Measurements from ENCODE around the gene SND1.
"Not testable (repeated sequence)": the region's sequence is repeated elsewhere in the genome, so short reads cannot be mapped to it uniquely, and the experiment has no call there.

The SND1 gene

DNA sequence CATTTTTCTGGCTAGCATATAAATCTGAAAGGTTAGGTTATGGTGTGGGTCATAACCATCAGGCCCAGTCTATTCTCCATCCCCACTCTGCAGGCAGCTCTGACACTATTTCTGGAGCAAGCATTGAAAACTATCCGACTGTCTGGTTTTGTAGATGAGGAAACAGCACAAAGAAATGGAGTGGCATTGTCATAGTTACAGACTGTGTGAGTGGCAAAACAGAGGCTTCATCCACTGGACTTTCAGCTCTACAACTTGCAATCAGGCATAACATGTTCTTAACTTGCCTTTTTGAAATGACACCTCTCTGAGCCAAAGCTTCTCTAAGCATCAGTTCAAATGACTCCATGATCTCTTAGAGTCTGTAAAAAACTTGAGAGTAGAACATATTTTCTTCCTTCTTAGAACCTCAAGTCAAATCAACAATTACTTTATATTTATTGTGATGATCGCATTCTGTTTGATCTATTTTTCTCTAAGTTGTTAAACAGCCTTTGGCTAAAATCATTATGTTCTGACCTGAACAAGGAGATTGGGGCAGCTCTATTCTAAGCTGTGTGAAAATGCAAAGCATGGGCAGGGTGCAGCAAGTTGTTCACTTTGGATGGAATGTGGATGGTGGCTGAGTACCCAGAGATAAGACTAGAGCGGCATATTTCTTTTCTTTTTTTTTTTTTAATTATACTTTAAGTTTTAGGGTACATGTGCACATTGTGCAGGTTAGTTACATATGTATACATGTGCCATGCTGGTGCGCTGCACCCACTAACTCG lies 310.8 kb downstream of the SND1 start:
- no peak for DNase-seq (ENCODE audit: low spot score)

DNA sequence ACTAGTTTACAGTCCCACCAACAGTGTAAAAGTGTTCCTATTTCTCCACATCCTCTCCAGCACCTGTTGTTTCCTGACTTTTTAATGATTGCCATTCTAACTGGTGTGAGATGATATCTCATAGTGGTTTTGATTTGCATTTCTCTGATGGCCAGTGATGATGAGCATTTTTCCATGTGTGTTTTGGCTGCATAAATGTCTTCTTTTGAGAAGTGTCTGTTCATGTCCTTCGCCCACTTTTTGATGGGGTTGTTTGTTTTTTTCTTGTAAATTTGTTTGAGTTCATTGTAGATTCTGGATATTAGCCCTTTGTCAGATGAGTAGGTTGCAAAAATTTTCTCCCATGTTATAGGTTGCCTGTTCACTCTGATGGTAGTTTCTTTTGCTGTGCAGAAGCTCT lies 311.9 kb downstream of the SND1 start:
- not testable (repeated sequence) for DNase-seq (ENCODE audit: low spot score)

DNA sequence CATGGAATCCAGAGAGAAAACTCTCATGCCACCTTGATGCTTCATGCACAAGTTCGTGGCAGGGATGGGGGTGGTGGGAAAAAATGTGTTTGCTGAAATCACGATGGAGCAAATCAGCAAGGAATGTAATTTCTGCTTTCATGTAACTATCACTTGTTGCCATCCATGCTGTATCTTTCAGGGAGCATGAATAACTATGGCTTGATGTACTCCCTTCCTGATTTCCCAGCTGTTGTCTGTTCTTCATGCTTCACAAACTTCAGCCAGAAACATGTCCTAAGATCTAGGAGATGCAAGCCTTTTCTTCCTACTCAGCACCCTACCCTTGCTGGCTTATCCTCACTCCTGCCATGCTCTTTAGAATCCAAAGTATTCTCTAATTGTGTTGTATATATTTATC lies 315.3 kb downstream of the SND1 start:
- DNase-seq (ENCODE audit: low spot score) = no peak

DNA sequence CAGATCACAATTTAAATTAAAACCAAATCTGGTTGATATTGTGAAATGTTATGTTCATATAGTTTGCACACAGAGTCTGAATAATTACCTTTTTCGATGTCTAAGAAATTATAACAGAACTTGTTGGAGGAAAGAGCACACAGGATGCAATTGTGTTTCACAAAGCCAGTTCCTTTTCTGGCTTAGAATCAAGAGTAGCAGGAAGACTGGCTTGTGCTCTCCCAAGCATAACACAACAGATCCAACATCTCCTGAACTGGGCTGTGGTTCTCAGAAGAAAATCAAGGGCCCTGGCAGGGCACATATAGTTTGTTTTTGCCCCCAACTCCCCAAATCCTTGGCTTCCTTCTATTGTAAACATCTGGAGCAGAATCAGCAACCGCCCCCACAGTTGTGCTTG lies 316.6 kb downstream of the SND1 start:
- no peak for DNase-seq (ENCODE audit: low spot score)

DNA sequence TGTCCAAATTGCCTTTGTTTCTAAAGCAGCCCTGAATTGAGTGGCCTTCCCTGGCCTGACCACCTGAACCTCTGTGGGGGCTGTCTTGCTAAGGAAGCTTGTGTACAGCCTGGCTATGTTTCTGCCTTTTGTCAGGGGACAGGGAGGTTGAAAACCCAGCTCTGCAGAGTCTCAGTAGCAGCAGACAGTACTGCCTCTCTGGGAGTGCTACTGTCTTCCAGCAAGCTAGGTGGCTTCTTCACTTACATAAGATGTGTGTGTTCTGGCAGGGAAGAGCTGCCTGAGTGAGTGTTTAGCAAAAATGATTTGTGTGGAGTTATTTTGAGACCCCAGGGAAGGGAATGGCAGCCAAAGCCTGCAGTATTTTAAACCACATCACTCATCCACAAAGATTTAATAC lies 321.8 kb downstream of the SND1 start:
- no peak for DNase-seq (ENCODE audit: low spot score)

DNA sequence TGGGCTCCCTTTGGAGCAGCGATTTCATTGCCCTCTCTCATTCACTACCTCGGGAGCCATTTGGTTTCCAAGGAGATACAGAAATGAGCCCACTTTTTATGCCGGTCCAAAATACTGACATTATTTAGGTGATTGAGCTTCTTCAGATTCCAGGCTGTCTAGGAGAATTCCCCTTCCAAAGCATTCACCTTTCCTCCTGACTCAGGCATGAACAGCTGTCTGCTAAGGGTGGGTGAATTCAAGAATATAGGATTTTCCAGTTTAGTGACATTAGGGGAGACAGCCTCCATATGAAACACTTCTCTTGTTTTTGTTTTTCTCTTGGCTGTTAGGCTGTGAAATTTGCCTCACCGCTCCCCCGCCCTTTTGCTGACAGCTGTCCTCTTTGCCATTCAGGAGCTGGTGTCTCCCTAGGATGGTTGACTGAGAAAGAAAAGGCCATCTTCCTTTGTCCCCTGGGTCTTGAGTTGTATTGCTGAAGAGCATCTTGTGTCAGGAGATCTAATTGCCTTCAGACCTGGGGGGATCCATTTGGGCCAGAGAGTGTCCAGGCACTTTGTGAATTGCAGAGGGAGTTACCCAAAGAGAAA lies 322.5 kb downstream of the SND1 start:
- no peak for DNase-seq (ENCODE audit: low spot score)

DNA sequence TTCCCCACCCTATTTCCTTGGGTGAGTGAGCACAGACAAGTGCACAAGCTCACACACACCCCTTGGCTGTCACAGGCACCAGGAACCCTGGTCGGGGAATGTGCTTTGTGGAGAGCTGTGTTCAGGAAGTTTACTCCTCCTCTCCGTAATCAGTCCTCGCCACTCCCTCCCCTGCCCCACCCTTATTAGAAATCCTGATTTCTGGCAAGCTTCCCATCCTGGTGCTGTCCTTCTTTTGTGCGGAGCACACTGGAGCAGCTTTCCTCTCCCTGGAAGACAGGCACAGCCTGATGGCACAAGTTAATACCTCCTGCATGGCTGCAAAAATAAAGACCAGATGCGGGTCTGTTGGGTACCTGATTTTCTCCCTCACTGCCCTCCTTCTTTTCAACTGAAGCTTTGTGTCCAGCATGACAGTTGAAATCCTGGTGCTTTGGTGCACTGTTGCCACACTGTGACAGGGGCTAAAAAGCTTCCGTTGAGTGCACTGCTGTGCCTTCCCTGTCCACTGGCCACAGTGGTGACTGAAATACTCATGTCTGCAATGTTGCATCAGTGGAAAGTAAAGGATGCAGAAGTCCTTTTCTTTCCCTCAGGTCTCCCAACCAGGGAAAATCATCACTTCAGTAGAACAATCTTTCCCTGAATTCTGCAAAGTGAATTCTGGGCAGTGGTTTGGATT lies 324.2 kb downstream of the SND1 start:
- DNase-seq (ENCODE audit: low spot score) = no peak

DNA sequence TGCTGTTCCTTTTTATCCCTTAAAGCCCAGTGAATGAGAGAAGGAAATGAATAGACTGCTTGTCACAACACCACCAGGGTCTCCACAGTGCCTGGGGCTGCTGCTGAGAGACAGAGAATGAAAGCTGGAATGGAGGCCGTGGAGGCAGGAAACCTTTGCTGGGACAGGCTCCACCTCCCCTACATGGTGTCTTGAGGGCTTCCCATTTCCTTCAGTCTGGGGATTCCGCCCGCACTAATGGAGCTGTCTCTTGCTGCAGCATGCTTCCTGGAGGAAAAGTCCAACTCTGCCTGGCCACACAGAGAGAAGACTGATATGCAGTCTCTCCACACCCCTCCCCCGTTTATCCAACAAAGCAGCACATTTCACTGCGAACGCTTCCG lies 324.7 kb downstream of the SND1 start:
- no peak for DNase-seq (ENCODE audit: low spot score)

DNA sequence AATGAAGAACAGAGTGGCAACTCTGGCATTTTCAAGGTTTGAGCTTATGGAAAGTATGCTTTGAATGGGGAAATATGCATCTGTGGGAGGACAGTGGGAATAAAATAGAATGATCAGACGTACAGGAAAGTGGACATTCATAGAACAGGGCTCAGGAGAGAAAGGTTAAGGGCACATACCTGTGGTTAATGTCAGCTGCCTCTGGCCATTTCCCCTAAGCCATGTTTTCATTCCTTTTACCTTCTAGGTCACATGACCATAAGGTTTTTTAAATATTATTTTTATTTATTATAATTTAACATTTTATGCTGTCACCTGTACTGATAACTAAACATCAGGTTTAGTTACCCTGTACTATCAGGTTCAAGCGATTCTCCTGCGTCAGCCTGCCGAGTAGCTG lies 326.4 kb downstream of the SND1 start:
- DNase-seq (ENCODE audit: low spot score) = no peak

DNA sequence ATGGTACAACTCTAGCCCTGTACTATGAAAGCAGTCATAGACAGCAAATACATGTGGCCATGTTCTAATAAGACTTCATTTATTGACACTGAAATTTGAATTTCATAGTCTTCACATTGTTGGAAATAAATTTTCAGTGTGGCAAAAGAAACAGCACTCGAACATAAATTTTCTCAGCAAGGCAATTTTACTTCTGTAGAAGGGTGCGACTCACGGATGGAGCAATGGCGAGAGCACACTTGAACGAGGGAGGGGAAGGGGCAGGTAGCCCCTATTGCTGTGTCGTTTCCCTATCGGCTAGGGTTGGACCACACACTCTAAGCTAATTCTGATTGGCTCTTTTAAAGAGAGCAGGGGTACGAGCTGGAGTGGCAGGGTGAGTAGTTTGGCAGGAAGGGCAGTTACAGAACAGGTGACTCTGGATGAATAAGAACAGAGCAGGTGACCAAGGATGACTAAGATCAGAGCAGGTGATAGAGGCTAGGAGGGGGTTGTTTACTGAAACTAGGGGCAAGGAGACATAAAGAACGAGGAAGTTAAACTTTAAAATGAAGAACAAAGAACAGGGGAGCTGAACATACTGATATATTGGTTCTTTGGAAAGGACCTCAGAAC lies 327.2 kb downstream of the SND1 start:
- no peak for DNase-seq (ENCODE audit: low spot score)

DNA sequence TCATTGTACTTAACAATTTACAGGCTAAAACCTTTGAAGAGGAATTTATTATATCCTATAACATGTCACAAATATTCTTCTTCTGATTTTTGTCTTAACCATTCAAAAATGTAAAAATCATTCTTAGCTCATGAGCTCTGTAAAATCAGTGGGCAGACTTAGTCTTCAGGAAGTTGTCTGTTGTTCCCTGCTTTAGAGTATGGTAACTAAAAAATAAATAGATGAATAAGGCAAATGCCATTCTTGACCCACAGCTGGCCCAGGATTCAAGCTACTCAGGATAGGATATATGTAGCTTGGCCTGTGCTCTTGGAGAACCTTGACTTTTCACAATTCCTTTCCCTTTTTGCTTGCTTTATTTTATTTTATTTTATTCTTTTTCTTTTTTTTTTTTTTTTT lies 327.7 kb downstream of the SND1 start:
- DNase-seq (ENCODE audit: low spot score) = no peak

DNA sequence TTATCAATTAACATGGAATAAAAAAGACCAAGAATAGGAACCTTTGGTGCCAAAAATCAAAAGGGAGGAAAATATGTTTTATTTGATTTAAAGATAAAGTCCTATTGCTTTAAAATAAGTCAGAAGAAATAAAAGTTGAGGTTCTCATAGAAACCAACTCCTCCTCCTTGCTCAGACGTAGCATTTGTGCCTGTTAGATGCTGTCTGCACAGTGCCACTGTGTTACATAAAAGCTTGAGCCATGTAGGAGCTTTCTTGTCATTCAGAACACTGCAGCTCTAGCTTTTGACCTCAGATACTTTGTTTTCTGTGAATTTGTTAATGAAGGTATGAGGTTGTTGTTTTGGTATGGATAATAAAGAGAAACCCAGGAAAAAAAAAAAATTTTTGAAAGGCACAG lies 328.9 kb downstream of the SND1 start:
- no peak for DNase-seq (ENCODE audit: low spot score)

DNA sequence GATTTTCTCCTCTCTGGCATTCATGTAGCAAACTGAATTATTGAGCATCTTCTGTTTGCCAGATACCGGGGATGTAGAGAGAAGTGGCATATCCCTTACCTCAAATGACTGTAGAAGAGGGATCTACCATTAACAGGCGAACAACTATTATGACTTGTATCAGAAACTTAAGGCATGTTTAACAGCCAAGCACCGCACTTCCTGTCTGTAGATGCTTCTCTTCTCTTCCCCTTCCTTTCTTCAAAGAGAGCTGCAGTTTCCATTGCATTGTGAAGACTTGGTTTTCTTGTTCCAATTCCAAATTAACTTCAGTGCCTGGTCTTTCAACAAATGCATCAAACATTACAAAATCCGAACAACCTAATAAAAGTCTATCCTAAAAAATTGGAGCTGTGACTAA lies 330.0 kb downstream of the SND1 start:
- no peak for DNase-seq (ENCODE audit: low spot score)

DNA sequence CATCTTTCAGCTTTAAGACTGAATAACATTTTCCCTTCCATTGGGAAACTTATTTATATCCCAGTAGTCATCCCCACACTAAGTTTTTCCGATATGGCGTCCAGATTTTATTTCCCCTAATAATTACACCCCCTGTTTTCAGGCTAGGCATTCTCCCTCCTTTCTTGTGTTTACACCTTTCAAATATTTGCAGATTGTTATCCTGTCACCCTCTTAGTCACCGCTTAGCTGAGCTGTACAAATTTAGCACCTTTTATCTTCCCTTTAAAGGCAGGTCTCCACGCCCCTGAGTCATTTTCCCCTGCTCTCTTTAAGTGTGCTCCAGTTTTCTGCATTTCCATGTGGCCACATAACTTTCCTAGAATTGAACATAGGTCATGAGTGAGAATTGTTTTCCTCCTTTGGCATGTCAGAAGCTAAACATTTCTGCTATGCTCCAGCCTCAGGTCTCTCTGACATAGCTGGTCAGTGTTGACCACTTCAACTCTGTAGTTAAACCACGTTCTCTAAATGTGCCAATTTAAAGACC lies 331.9 kb downstream of the SND1 start:
- DNase-seq (ENCODE audit: low spot score) = no peak

DNA sequence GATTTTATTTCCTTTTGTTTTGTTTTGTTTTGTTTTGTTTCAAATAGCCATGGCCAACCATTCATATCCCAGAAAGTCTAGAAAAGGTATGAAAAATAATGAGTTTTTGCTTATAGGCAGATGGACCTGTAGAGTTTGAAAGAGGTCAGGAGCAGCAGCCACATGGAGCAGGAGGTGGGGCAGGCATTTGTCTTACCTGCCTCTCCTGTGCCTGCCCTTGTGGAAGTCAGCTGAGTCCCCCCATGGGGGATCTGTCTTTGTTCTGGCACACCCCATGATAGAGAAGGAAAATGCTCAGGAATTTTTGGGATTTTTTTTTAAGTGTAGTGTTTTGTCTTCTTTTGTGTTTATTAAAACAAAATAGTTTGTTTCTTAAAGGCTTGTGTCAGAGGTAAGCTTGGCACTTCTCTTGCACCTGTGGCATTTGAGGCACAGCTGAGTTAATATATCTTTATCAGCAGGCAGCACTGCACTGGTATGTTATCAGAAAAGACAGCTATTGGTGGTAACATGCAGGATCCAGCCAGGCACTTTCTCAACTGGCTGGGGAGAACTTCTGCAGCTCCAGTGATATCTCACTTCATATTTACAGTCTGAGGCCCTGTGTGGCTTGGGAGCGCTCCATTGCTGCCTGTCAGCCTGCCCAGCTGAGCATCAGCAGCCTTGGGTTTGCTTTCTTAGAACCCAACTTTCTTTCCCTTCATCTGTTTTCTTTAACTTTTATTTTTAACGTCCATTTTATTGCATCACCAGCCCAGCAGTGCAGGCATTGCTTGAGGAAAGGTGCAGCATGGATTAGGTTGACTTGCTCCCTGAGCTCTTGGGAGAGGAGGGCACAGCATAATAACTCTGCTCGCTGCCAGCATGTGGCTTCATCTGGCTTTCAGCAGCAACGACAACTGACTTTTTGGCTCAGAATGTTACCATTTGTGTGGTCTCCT lies 334.9 kb downstream of the SND1 start:
- DNase-seq (ENCODE audit: low spot score) = no peak

DNA sequence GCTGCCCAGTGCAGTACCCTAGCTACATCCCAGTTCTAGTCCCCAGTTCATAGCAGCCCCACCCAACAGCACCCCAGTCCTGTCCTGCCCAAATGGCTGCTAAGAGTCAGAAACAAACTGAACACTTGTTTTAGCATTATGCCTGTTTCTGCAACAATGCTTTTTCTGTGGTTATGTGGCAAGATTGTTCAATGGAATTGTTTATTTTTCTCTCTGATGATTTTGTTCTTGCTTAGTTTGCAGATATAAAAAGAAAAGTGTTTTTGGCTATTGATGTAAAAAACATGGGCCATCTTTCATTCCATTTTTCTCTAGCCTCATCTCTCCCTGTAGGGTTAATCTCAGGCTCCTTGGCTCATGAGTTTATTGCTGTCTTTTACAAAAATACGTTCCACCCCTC lies 336.8 kb downstream of the SND1 start:
- DNase-seq (ENCODE audit: low spot score) = no peak

DNA sequence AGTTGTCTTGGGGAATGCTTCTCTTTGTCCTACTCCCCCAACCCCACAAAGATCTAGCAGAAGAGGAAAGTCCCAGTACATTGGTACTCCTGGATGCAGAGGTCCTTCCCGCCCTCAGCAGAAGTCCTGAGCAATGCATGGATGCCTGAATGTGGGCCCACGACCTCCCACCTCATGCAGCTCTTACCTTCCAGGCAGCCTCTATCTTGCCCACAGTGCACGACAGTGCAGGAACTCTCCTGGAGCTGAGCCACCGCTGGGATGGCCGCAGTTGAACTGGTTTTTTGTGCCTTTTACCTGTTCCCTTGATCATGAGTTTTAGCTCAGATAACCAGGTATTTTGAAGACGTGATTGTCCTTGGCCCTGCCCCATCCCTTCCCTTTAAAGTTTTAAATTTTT lies 341.3 kb downstream of the SND1 start:
- no peak for DNase-seq (ENCODE audit: low spot score)

DNA sequence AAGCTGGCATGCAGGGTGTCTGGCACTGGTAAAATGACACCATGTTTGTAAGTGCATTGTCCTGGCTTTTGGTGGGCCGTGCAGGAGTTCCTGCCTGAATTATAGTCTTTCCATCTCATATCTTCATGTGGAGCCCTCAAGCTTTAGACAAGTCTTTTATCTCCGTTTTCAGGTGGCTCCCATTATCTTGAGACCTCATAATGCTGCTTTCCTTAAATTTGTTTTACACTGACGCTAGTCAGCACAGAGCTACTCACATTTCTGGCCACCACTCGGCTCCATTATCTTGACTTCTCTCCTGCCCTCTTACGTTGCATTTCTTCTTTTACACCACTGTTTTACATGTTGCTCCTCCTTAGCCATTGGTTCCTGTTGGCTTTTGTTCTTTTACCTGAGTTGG lies 342.0 kb downstream of the SND1 start:
- no peak for DNase-seq (ENCODE audit: low spot score)

DNA sequence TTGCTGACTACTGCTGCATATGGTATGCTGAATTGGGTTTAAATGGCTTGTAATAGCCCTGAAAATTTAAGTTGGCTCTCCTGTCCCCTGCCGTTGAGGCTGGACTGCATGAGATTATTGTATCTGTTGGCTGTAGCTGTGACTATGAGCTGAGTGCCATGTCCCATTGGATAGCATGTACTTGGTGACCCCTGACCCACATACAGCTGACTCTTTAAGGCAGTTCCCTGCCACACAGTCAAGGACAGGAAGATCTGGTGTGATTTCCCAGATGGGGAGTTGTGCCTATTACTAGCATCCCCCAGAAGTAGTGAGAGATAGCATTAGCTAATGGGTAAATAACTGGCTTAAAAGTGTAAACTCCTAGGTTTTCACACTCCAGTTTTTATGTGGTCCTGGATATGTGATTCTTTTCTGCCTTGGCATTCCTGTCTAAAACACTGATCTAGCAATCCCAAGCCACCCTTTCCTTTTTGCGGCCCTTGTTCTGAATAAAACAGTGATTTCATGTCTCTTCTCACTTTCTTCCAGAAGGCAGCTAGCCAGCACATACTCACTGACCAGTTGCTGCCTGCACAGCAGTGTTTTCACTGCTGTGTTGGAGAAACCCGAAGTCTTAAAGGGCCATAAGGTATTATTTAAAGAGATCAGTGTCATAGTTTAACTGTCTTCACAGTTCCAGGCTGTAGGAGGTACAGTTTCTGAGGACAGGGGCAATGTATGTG lies 343.3 kb downstream of the SND1 start:
- DNase-seq (ENCODE audit: low spot score) = peak; percentile 43

DNA sequence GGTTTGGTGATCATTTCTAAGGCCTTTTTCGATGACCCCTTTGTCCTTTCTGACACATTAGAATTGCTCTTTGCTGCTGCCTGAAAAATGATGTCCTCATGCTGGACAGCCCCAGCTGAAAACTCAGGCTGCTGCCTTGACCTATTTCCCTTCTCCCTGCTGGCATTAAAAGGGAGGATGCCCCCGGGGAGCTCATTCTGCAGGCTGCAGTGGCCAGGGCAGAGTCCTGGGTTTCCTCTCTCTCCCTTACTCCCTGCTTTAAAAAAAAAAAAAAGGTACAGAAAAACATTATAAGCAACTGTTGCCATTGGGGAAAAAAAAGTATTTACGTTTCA lies 343.9 kb downstream of the SND1 start:
- DNase-seq (ENCODE audit: low spot score) = no peak
